Transverse colon (tissue), 4 donors: Measurements from ENCODE around the gene TMEM132C. TPM values are rescaled to one million over a fixed set of nuclear protein-coding genes. Genes with fewer than 3 reads are reported as not detected.

ENCODE experiments used
- DNase-seq: peaks from one replicate; pipeline ENCODE4 v3.0.0-alpha.2; 2019
- H3K27ac ChIP-seq, 4 donors: fragments of 200-600 bp; sonication (generic); 2 replicates each; pipeline ENCODE4 v1.5.1; 2016 to 2018; ENCODE audit warnings: inconsistent platforms in 4 of 4
- H3K27me3 ChIP-seq: fragments of 200-600 bp; sonication (generic); 2 replicates; pipeline ENCODE4 v1.5.1; 2017; ENCODE audit warnings: inconsistent platforms
- H3K36me3 ChIP-seq, 4 donors: fragments of 200-600 bp; sonication (generic); 2 replicates each; pipeline ENCODE4 v1.5.1; 2017 to 2019; ENCODE audit warnings: inconsistent platforms in 4 of 4
- H3K4me1 ChIP-seq, 4 donors: fragments of 200-600 bp; sonication (generic); 2 replicates each; pipeline ENCODE4 v1.5.1; 2017 to 2020; ENCODE audit warnings: inconsistent platforms in 4 of 4
- H3K4me3 ChIP-seq, 4 donors: fragments of 200-600 bp; sonication (generic); 1 replicate in 1 of 4; 2 replicates in 3 of 4; pipeline versions ENCODE4 v1.5.1 to v1.6.1; 2017 to 2019; ENCODE audit warnings: inconsistent platforms in 4 of 4
- H3K9me3 ChIP-seq, 2 donors: fragments of 200-600 bp; sonication (generic); 2 replicates each; pipeline ENCODE4 v1.5.1; 2017 to 2019; ENCODE audit warnings: inconsistent platforms in 2 of 2
- EP300 ChIP-seq: sonication (generic); formaldehyde crosslinking; IDR thresholded peaks from one replicate; pipeline ENCODE4 v1.6.1; 2017; ENCODE audit warnings: antibody characterized with exemption, low read depth
- POLR2A ChIP-seq: fragments of 450-650 bp; IDR thresholded peaks from one replicate; pipeline ENCODE4 v1.6.1; 2016; ENCODE audit warnings: antibody characterized with exemption, mild to moderate bottlenecking, moderate library complexity
- POLR2AphosphoS5 ChIP-seq, 3 donors: sonication (generic); formaldehyde crosslinking; IDR thresholded peaks; one replicate each; pipeline ENCODE4 v1.6.1; 2016; ENCODE audit warnings: antibody characterized with exemption in 3 of 3
- WGBS, 2 donors: methylation state at CpG; one replicate each; pipeline ENCODE4 v1.1.5; 2018; ENCODE audit warnings: low coverage in 1 of 2; 5-methylcytosine and 5-hydroxymethylcytosine counted together
- in situ Hi-C, 4 donors: fragments of 200-750 bp; cut with MboI; loops; one replicate each; pipeline versions ENCODE4 v1.15.0 to v1.15.1; 2017; ENCODE audit warnings: low sequenced_read_pairs in 3 of 4, low pct_ligation_motif_present in 1 of 4, low pct_unique_long_range_greater_than_20kb in 1 of 4
- intact Hi-C: fragments of 100-400 bp; cut with DNase I; formaldehyde crosslinking; loops from one replicate; pipeline ENCODE4 v1.15.1; 2023; ENCODE audit warnings: low total_unique reads
- total RNA-seq, 4 donors: library from RNA; depleted of rRNA; stranded (reverse); fragments of >200 nt; gene quantifications; one replicate each; pipeline ENCODE4 v1.1.0, GENCODE V29; 2016
- TF ChIP-seq, protein P1 (sequence below), 5 experiments: fragments of 200-600 bp in 3 of 5; fragments of 450-650 bp in 2 of 5; sonication (generic) in 3 of 5; IDR thresholded peaks; 1 replicate in 2 of 5; 2 replicates in 3 of 5; pipeline ENCODE4 v1.5.1; 2016 to 2017; ENCODE audit warnings: antibody characterized with exemption in 5 of 5, inconsistent platforms in 3 of 5, mild to moderate bottlenecking in 2 of 5, moderate library complexity in 1 of 5

Gene TMEM132C
- total RNA-seq, 4 donors from 2014 or later, result 0.20 to 1.6 (median 0.58) TPM

DNA sequence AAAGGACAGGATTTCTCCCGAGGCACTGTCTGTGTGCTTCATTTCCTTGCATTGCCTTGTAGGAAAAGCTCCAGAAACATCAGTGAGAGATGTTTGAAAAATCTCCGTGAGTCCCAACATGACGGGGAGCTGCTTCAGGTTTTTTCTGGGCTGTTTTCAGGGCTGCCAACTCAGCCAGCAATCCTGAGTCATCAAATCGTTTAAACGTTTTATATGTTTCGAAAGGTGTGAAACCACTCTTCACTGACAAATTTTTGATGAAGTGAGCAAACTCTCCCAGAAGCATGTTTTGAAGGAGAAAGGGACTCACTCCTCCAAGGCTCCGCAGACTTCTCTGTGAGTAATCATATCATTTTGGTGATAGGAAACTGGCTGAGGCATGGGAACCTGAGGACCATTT lies 240.5 kb downstream of the TMEM132C start:
- Histone ChIP-seq H3K36me3 (no peaks in the 10 kb centered on the region), H3K9me3 (no peaks in the 10 kb centered on the region), H3K27ac (no peak overlapping the region), H3K27me3 (no peaks in the 10 kb centered on the region), H3K4me1 (no peaks in the 10 kb centered on the region), H3K4me3 (no peak overlapping the region)
- intact Hi-C loops (no loop called here), in situ Hi-C loops (no loop called here)
- TF ChIP-seq EP300, result no peak
- no peak for TF ChIP-seq POLR2A
- no peak for DNase-seq
- WGBS, 2 donors, result 81 to 84% methylated on average over 4 to 7 of the region's 7 CpGs

- WGBS, 2 donors, result 87 to 90% methylated on average over 4 of the region's 4 CpGs
- in situ Hi-C loops, result no loop called here
Measured at GRCh38 chr12:128509170-128509569, 242.2 kb downstream of the TMEM132C start.

DNA sequence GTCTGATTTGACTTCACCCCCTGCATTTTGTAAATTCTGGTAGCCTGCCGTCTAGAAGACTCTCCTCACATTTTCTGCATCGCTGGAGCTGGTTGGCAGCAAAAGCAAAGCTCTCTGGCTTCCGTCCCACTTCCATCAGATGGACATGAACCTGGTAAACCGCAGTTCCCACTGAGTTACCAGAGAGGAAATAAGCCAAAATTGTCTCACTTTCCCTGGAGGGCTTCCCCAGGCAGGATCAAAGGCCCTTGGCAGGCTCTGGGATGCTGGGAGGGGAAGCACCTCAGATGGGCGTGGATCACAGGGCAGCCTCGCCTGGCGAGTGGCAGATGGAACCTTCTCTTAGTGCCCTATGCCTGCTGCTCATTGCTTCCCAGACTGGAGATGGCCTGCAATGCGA lies 243.5 kb downstream of the TMEM132C start:
- intact Hi-C loops, result no loop called here
- in situ Hi-C loops, result no loop called here
- Histone ChIP-seq H3K4me3 (no peak overlapping the region), H3K27me3 (no peaks in the 10 kb centered on the region), H3K27ac (no peak overlapping the region), H3K4me1 (no peaks in the 10 kb centered on the region), H3K36me3 (no peaks in the 10 kb centered on the region), H3K9me3 (no peaks in the 10 kb centered on the region)
- TF ChIP-seq EP300 (no peak), POLR2AphosphoS5 (IDR thresholded peaks at IDR 0.05) (no peak), POLR2A (no peak)
- TF ChIP-seq, protein P1, sequence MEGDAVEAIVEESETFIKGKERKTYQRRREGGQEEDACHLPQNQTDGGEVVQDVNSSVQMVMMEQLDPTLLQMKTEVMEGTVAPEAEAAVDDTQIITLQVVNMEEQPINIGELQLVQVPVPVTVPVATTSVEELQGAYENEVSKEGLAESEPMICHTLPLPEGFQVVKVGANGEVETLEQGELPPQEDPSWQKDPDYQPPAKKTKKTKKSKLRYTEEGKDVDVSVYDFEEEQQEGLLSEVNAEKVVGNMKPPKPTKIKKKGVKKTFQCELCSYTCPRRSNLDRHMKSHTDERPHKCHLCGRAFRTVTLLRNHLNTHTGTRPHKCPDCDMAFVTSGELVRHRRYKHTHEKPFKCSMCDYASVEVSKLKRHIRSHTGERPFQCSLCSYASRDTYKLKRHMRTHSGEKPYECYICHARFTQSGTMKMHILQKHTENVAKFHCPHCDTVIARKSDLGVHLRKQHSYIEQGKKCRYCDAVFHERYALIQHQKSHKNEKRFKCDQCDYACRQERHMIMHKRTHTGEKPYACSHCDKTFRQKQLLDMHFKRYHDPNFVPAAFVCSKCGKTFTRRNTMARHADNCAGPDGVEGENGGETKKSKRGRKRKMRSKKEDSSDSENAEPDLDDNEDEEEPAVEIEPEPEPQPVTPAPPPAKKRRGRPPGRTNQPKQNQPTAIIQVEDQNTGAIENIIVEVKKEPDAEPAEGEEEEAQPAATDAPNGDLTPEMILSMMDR (IDR thresholded peaks at IDR 0.05), result no peak
- DNase-seq, result no peak
- WGBS, 2 donors, result 80 to 85% methylated on average over 1 to 8 of the region's 8 CpGs

More at GRCh38 chr12:128509170-128509569, 242.2 kb downstream of the TMEM132C start:
- TF ChIP-seq, protein P1 (IDR thresholded peaks at IDR 0.05), result no peak
- TF ChIP-seq EP300 (no peak), POLR2A (no peak), POLR2AphosphoS5 (IDR thresholded peaks at IDR 0.05) (no peak)
- H3K27me3 ChIP-seq, result no peaks in the 10 kb centered on the region
- no peaks in the 10 kb centered on the region for H3K4me1 ChIP-seq
- intact Hi-C loops, result no loop called here
- no peak for DNase-seq
- no peak overlapping the region for H3K27ac ChIP-seq
- H3K4me3 ChIP-seq, result no peak overlapping the region
- H3K36me3 ChIP-seq, result no peaks in the 10 kb centered on the region
- H3K9me3 ChIP-seq, result no peaks in the 10 kb centered on the region

DNA sequence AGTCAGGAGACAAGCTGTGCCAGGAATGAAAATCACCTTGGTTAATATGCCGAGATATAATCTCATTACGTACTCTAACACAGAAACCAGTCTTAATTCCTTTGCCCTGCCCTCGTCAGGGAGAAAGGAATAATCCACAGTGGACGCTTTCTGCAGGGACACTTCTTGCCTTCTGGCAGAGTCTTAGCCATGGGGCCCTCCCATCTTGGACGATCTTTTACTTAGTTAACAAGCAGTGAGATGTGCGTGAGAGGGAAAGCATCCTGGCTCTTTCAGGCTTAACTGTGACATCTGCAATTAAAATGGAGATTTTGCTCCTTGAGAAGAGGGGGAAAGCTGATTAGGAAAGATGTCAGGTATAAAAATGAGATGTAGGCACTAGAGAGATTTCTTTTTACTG lies 246.4 kb downstream of the TMEM132C start:
- Histone ChIP-seq H3K36me3 (no peaks in the 10 kb centered on the region), H3K4me3 (no peak overlapping the region), H3K27me3 (no peaks in the 10 kb centered on the region), H3K9me3 (no peaks in the 10 kb centered on the region), H3K4me1 (no peaks in the 10 kb centered on the region), H3K27ac (no peak overlapping the region)
- 65 to 80% methylated on average over 1 to 6 of the region's 6 CpGs for WGBS, 2 donors
- intact Hi-C loops (no loop called here), in situ Hi-C loops (no loop called here)
- no peak for DNase-seq
- TF ChIP-seq, protein P1 (IDR thresholded peaks at IDR 0.05), result no peak
- no peak for TF ChIP-seq POLR2AphosphoS5 (IDR thresholded peaks at IDR 0.05)
- no peak for TF ChIP-seq EP300
- no peak for TF ChIP-seq POLR2A

DNA sequence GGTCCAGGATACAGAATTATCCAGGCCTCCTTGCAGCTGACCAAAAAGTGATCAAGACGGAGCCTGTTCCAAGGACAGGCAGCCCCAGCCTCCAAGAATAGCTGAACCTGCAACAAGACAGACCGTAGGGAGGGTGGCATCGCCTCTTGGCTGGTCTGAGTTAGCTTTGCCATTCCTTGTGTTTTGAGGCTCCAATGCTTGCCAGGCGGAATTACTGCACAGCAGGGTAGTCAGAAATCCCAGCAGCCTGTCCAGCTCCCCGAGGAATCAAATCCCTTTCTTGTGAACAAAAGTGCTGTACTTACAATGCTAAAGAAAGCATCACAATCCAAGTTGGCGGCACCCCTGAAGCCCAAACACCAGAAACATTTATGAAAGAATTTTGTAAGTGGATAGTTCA lies 246.9 kb downstream of the TMEM132C start:
- TF ChIP-seq, protein P1 (IDR thresholded peaks at IDR 0.05), result no peak
- TF ChIP-seq POLR2A (no peak), POLR2AphosphoS5 (IDR thresholded peaks at IDR 0.05) (no peak), EP300 (no peak)
- WGBS, 2 donors, result 54 to 66% methylated on average over 3 to 6 of the region's 6 CpGs
- no peaks in the 10 kb centered on the region for H3K9me3 ChIP-seq
- no peaks in the 10 kb centered on the region for H3K36me3 ChIP-seq
- intact Hi-C loops, result no loop called here
- H3K4me3 ChIP-seq, result no peak overlapping the region
- in situ Hi-C loops, result no loop called here
- H3K27me3 ChIP-seq, result no peaks in the 10 kb centered on the region
- DNase-seq, result no peak
- no peaks in the 10 kb centered on the region for H3K4me1 ChIP-seq
- H3K27ac ChIP-seq, result no peak overlapping the region
